Liver (tissue), 9 donors: ENCODE results near the gene ACP5. TPM values are rescaled to one million over a fixed set of nuclear protein-coding genes. Genes with fewer than 3 reads are reported as not detected.

Experiments
- DNase-seq: peaks from one replicate; pipeline ENCODE4 v3.0.0-alpha.2; 2017; ENCODE audit warnings: low spot score
- H3K27ac ChIP-seq, 2 donors: one replicate each; pipeline ENCODE4 v1.7.0; 2013; ENCODE audit warnings: inconsistent platforms in 2 of 2, low read length in 2 of 2, control low read depth in 1 of 2, low read depth in 1 of 2, mild to moderate bottlenecking in 1 of 2
- H3K27me3 ChIP-seq, 4 donors: one replicate each; pipeline versions ENCODE4 v1.6.1 to v1.7.0; 2013; ENCODE audit warnings: low read length in 3 of 4, inconsistent platforms in 1 of 4, mild to moderate bottlenecking in 1 of 4, moderate library complexity in 1 of 4; ENCODE audit not compliant: control insufficient read depth in 4 of 4, insufficient read depth in 4 of 4
- H3K36me3 ChIP-seq, 4 donors: one replicate each; pipeline versions ENCODE4 v1.6.1 to v1.7.0; 2013; ENCODE audit warnings: low read length in 3 of 4, mild to moderate bottlenecking in 3 of 4, low read depth in 1 of 4, moderate library complexity in 1 of 4; ENCODE audit not compliant: control insufficient read depth in 4 of 4, insufficient read depth in 3 of 4
- H3K4me1 ChIP-seq, 4 donors: one replicate each; pipeline versions ENCODE4 v1.6.1 to v1.7.0; 2013; ENCODE audit warnings: low read length in 3 of 4, mild to moderate bottlenecking in 3 of 4, moderate library complexity in 1 of 4; ENCODE audit not compliant: control insufficient read depth in 4 of 4, insufficient read depth in 4 of 4
- H3K4me3 ChIP-seq, 3 donors: one replicate each; pipeline versions ENCODE4 v1.6.1 to v1.7.0; 2013; ENCODE audit warnings: low read length in 3 of 3, control low read depth in 1 of 3, low read depth in 1 of 3, mild to moderate bottlenecking in 1 of 3
- H3K9ac ChIP-seq, 2 donors: one replicate each; pipeline ENCODE4 v1.7.0; 2013; ENCODE audit warnings: low read length in 2 of 2, mild to moderate bottlenecking in 2 of 2, moderate library complexity in 2 of 2, control low read depth in 1 of 2, low read depth in 1 of 2
- H3K9me3 ChIP-seq, 4 donors: one replicate each; pipeline versions ENCODE4 v1.6.1 to v1.7.0; 2013; ENCODE audit warnings: low read length in 3 of 4; ENCODE audit not compliant: control insufficient read depth in 4 of 4
- ATF3 ChIP-seq: IDR thresholded peaks from 2 replicates; pipeline ENCODE4 v1.6.1; 2016; ENCODE audit warnings: antibody characterized with exemption
- CTCF ChIP-seq: fragments of 150-350 bp; IDR thresholded peaks from 2 replicates; pipeline ENCODE4 v1.5.1; 2017; ENCODE audit warnings: improper control_type of control experiment, low read depth, low read length; ENCODE audit not compliant: missing input control
- EGR1 ChIP-seq, 2 donors: IDR thresholded peaks; 2 replicates each; pipeline ENCODE4 v1.6.1; 2016 to 2018; ENCODE audit warnings: antibody characterized with exemption in 2 of 2, low read depth in 2 of 2
- FOXA1 ChIP-seq: IDR thresholded peaks from 2 replicates; pipeline ENCODE4 v1.6.1; 2016; ENCODE audit warnings: antibody characterized with exemption
- FOXA2 ChIP-seq: IDR thresholded peaks from 2 replicates; pipeline ENCODE4 v1.6.1; 2016; ENCODE audit warnings: antibody characterized with exemption
- GABPA ChIP-seq, 2 donors: IDR thresholded peaks in 1 of 2; conservative IDR thresholded peaks in 1 of 2; 2 replicates each; pipeline ENCODE4 v1.6.1; 2016; ENCODE audit warnings: antibody characterized with exemption in 2 of 2, mild to moderate bottlenecking in 1 of 2, moderate library complexity in 1 of 2
- HNF4A ChIP-seq, 2 donors: conservative IDR thresholded peaks; 2 replicates each; pipeline ENCODE4 v1.6.1; 2016; ENCODE audit warnings: antibody characterized with exemption in 2 of 2, mild to moderate bottlenecking in 2 of 2
- HNF4G ChIP-seq: IDR thresholded peaks from 2 replicates; pipeline ENCODE4 v1.6.1; 2016; ENCODE audit warnings: antibody characterized with exemption
- JUND ChIP-seq, 2 donors: IDR thresholded peaks; 2 replicates each; pipeline ENCODE4 v1.6.1; 2016; ENCODE audit warnings: antibody characterized with exemption in 2 of 2
- NR2F2 ChIP-seq: IDR thresholded peaks from 2 replicates; pipeline ENCODE4 v1.6.1; 2016; ENCODE audit warnings: antibody characterized with exemption
- RAD21 ChIP-seq, 2 donors: IDR thresholded peaks; 2 replicates each; pipeline ENCODE4 v1.6.1; 2016; ENCODE audit warnings: antibody characterized with exemption in 2 of 2, mild to moderate bottlenecking in 2 of 2
- RXRA ChIP-seq, 2 donors: IDR thresholded peaks; 2 replicates each; pipeline ENCODE4 v1.6.1; 2017 to 2018; ENCODE audit warnings: antibody characterized with exemption in 2 of 2, mild to moderate bottlenecking in 1 of 2
- SP1 ChIP-seq: IDR thresholded peaks from 2 replicates; pipeline ENCODE4 v1.6.1; 2018; ENCODE audit warnings: antibody characterized with exemption, mild to moderate bottlenecking
- TAF1 ChIP-seq: conservative IDR thresholded peaks from 2 replicates; pipeline ENCODE4 v1.6.1; 2016; ENCODE audit warnings: antibody characterized with exemption, mild to moderate bottlenecking
- YY1 ChIP-seq: IDR thresholded peaks from 2 replicates; pipeline ENCODE4 v1.6.1; 2016; ENCODE audit warnings: antibody characterized with exemption, mild to moderate bottlenecking
- WGBS: extraction: QIAGEN DNeasy Blood & Tissue Kit; methylation state at CpG from one replicate; pipeline ENCODE4 v1.1.7; 2013; 5-methylcytosine and 5-hydroxymethylcytosine counted together
- polyA plus RNA-seq, 2 donors: library from polyadenylated mRNA; stranded (reverse) in 1 of 2; unstranded in 1 of 2; fragments of 200-250 nt in 1 of 2; fragments of >200 nt in 1 of 2; fragmentation: Nextera tagmentation in 1 of 2; extraction: Ambion mirVana in 1 of 2; gene quantifications; one replicate each; pipeline versions ENCODE4 v1.2.1 to v1.2.3, GENCODE V29; 2013 to 2015
- total RNA-seq, 2 donors: library from RNA; depleted of rRNA; stranded (reverse); fragments of >200 nt; gene quantifications; one replicate each; pipeline ENCODE4 v1.2.3, GENCODE V29; 2014
- TF ChIP-seq, protein P1 (sequence below): IDR thresholded peaks from 2 replicates; pipeline ENCODE4 v1.6.1; 2016; ENCODE audit warnings: antibody characterized with exemption, mild to moderate bottlenecking
- TF ChIP-seq, protein P2 (sequence below): IDR thresholded peaks from 2 replicates; pipeline ENCODE4 v1.6.1; 2016; ENCODE audit warnings: antibody characterized with exemption
- donor health status: healthy.
- donor health status: healthy.
- donor health status: healthy.
- donor health status: healthy.
- donor health status: healthy.

The ACP5 gene
- total and polyA plus RNA-seq, 4 donors, result 18.6 to 30.5 (median 23.8) TPM

DNA sequence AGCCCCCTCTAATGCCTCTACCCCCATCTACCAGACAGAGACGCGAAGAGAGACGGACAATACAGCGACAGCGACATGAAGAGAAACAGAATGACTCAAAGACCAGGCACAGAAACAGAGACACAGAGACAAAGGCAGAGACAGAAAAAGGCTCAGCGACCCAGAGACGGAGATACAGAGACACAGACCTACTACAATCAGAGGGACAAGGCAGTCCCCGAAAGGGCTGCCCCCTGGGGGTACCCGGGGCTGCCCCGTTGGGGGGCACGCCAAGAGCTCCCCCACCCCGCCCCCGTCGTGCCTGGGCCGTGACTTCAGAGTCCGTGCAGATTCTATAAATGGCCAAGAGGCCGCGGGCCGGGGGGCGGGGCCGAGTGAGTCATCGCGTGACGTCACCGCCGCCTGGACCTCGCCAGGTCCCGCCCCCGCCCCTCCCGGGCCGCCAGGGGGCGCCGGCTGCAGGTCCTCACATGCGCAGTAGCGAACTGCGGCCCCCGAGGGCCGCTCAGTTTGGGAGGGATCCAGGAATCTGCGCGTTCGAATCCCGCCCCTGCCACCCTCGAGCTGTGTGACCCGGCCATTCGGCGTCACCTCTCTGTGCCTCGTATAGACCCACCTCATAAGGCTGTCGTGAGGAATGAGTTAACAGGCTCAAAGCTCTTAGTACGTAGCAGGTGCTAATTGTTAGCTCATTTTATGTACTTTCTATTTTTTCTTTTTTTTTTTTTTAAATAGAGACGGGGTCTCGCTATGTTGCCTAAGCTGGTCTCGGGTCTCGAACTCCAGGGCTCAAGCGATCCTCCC lies 41.5 kb downstream of the ACP5 start:
- no peaks in the 10 kb centered on the region for H3K36me3 ChIP-seq
- H3K27ac ChIP-seq, result peak overlapping the region in 1 of 2 donors; percentile 59
- 17% methylated on average over 54 of the region's 54 CpGs for WGBS
- H3K9ac ChIP-seq, result peak overlapping the region in 1 of 2 donors; percentile 79
- H3K4me1 ChIP-seq, result peaks cover 0 to 3% (median 3%) of the 10 kb centered on the region in 4 donors
- H3K9me3 ChIP-seq, result no peaks in the 10 kb centered on the region
- peak overlapping the region in 1 of 3 donors; percentile 12 for H3K4me3 ChIP-seq
- peak; percentile 17 for TF ChIP-seq SP1
- TF ChIP-seq FOXA2, result no peak
- peak; percentile 77 for TF ChIP-seq CTCF
- TF ChIP-seq JUND (IDR thresholded peaks at IDR 0.05), result peak; percentile 67 to 76
- TF ChIP-seq RAD21 (IDR thresholded peaks at IDR 0.05), result peak; percentile 23 to 63
- DNase-seq, result peak; percentile 95
- peaks cover 0 to 5% (median 1%) of the 10 kb centered on the region in 4 donors for H3K27me3 ChIP-seq

GRCh38 chr19:11534948-11535347 lies 42.5 kb downstream of the ACP5 start:
- 64% methylated on average over 5 of the region's 5 CpGs for WGBS
- Histone ChIP-seq H3K4me3 (no peak overlapping the region), H3K27ac (no peak overlapping the region), H3K9ac (no peak overlapping the region), H3K36me3 (no peaks in the 10 kb centered on the region), H3K4me1 (peaks cover 0 to 9% (median 3%) of the 10 kb centered on the region in 4 donors), H3K9me3 (no peaks in the 10 kb centered on the region), H3K27me3 (peaks cover 0 to 3% (median under 1%) of the 10 kb centered on the region in 4 donors)
- DNase-seq, result no peak
- TF ChIP-seq FOXA1, result no peak
- no peak for TF ChIP-seq YY1
- TF ChIP-seq JUND (IDR thresholded peaks at IDR 0.05), result no peak
- TF ChIP-seq, protein P1, sequence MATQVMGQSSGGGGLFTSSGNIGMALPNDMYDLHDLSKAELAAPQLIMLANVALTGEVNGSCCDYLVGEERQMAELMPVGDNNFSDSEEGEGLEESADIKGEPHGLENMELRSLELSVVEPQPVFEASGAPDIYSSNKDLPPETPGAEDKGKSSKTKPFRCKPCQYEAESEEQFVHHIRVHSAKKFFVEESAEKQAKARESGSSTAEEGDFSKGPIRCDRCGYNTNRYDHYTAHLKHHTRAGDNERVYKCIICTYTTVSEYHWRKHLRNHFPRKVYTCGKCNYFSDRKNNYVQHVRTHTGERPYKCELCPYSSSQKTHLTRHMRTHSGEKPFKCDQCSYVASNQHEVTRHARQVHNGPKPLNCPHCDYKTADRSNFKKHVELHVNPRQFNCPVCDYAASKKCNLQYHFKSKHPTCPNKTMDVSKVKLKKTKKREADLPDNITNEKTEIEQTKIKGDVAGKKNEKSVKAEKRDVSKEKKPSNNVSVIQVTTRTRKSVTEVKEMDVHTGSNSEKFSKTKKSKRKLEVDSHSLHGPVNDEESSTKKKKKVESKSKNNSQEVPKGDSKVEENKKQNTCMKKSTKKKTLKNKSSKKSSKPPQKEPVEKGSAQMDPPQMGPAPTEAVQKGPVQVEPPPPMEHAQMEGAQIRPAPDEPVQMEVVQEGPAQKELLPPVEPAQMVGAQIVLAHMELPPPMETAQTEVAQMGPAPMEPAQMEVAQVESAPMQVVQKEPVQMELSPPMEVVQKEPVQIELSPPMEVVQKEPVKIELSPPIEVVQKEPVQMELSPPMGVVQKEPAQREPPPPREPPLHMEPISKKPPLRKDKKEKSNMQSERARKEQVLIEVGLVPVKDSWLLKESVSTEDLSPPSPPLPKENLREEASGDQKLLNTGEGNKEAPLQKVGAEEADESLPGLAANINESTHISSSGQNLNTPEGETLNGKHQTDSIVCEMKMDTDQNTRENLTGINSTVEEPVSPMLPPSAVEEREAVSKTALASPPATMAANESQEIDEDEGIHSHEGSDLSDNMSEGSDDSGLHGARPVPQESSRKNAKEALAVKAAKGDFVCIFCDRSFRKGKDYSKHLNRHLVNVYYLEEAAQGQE, result no peak
- TF ChIP-seq NR2F2, result no peak
- TF ChIP-seq FOXA2, result no peak
- TF ChIP-seq GABPA (IDR thresholded peaks at IDR 0.05 in 1 of 2, conservative IDR thresholded peaks at IDR 0.05 in 1 of 2), result no peak
- no peak for TF ChIP-seq RAD21 (IDR thresholded peaks at IDR 0.05)
- no peak for TF ChIP-seq EGR1 (IDR thresholded peaks at IDR 0.05; ENCODE audit: low read depth in 2 of 2)
- TF ChIP-seq, protein P2, sequence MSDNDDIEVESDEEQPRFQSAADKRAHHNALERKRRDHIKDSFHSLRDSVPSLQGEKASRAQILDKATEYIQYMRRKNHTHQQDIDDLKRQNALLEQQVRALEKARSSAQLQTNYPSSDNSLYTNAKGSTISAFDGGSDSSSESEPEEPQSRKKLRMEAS, result no peak
- no peak for TF ChIP-seq ATF3
- no peak for TF ChIP-seq HNF4G
- no peak for TF ChIP-seq SP1
- TF ChIP-seq RXRA (IDR thresholded peaks at IDR 0.05), result no peak
- TF ChIP-seq TAF1, result no peak
- no peak for TF ChIP-seq HNF4A (conservative IDR thresholded peaks at IDR 0.05)
